ENCODE results near the gene AVPR1B. TPM values are rescaled to one million over a fixed set of nuclear protein-coding genes. Genes with fewer than 3 reads are reported as not detected.

AVPR1B gene
- total RNA-seq, 2 experiments from 2014 or later = not detected

DNA sequence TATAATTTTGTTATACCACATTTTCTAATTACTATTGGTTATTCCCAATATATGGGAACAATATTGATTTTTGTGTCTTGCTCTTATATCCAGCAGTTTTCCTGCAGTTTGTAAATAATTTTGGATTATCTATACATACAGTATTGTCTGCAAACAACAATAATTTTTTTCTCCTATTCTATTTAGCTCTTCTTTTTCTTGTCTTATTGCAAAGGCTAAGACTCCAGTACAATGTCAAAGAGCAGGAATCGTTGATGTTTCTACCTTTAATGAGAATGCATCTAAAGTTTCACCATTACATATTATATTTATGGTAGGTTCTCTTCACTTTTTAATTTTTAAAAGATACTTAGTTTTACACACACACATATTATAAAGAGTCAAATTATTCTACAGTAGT, 4.1 kb upstream of the AVPR1B start:
- ChIA-PET POLR2A (no interaction called here), CTCF (interaction anchor here (1.5 kb wide), 1 partner anchor 13 kb away, joined by 3 read pairs; no protein-coding TSS in a partner anchor)
- H3K4me1 Mint-ChIP-seq (ENCODE audit: low read depth) = peaks cover 11% of the 10 kb centered on the region
- TF ChIP-seq, protein P1, sequence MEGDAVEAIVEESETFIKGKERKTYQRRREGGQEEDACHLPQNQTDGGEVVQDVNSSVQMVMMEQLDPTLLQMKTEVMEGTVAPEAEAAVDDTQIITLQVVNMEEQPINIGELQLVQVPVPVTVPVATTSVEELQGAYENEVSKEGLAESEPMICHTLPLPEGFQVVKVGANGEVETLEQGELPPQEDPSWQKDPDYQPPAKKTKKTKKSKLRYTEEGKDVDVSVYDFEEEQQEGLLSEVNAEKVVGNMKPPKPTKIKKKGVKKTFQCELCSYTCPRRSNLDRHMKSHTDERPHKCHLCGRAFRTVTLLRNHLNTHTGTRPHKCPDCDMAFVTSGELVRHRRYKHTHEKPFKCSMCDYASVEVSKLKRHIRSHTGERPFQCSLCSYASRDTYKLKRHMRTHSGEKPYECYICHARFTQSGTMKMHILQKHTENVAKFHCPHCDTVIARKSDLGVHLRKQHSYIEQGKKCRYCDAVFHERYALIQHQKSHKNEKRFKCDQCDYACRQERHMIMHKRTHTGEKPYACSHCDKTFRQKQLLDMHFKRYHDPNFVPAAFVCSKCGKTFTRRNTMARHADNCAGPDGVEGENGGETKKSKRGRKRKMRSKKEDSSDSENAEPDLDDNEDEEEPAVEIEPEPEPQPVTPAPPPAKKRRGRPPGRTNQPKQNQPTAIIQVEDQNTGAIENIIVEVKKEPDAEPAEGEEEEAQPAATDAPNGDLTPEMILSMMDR (IDR thresholded peaks at IDR 0.05) = no peak
- no peak for ATAC-seq
- H3K9me3 Mint-ChIP-seq = peaks cover 13% of the 10 kb centered on the region
- H3K4me3 Mint-ChIP-seq = no peak overlapping the region
- H3K27ac Mint-ChIP-seq = no peak overlapping the region
- intact Hi-C loops (cut with micrococcal nuclease) = no loop called here
- H3K36me3 Mint-ChIP-seq (ENCODE audit: low read depth) = peaks cover 2% of the 10 kb centered on the region
- H3K27me3 Mint-ChIP-seq = peaks cover 57% of the 10 kb centered on the region
- DNase-seq = no peak

DNA sequence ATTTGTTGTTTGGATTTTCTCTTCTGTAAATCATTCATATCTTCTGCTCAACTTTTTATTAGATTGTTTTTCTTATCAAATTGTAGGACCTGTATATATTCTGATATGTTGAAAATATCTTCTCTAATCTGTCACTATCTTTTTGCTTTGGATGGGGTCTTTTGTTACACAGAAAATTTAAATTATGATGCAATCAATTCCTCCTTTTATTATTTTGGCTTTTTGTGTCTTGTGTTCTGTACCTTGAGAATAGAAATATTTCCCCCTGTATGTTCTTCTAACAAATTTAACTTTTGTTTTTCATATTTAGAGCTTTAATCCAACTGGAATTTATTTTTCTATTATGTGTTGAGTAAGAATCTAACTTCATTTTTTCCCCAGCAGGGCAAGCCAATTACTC, 3.2 kb upstream of the AVPR1B start:
- ChIA-PET POLR2A (interaction anchor here (0.6 to 0.7 kb wide), 3 partner anchors 89 to 341 kb away, joined by 3 to 4 read pairs (median 3); no protein-coding TSS in a partner anchor), CTCF (interaction anchor here (1.3 to 1.6 kb wide), 3 partner anchors 14 to 136 kb away, joined by 3 to 5 read pairs (median 3); no protein-coding TSS in a partner anchor)
- no peak for ATAC-seq
- H3K4me3 Mint-ChIP-seq = no peak overlapping the region
- intact Hi-C loops (cut with micrococcal nuclease) = no loop called here
- H3K4me1 Mint-ChIP-seq (ENCODE audit: low read depth) = peaks cover 11% of the 10 kb centered on the region
- peaks cover 13% of the 10 kb centered on the region for H3K9me3 Mint-ChIP-seq
- H3K27ac Mint-ChIP-seq = no peak overlapping the region
- TF ChIP-seq, protein P1 (IDR thresholded peaks at IDR 0.05) = no peak
- DNase-seq = no peak
- H3K27me3 Mint-ChIP-seq = peaks cover 61% of the 10 kb centered on the region
- peaks cover 2% of the 10 kb centered on the region for H3K36me3 Mint-ChIP-seq (ENCODE audit: low read depth)

DNA sequence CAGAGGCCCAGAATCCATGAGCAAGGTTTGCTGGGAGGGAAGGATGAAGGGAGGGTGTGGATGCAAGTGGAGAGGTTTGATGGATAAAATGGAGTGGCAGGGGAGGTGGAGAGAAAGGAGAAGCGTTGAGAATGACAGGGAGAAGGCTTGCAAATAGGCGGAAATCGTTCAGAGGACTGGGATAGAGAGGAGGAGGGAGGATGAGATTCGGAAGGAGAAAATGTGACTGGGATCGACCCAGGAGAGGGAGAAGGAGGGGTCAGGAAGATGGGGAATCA, 376 bp downstream of the AVPR1B start:
- DNase-seq (no peak), ATAC-seq (no peak)
- intact Hi-C loops (cut with micrococcal nuclease) = no loop called here
- Mint-ChIP-seq H3K27ac (no peak overlapping the region), H3K27me3 (peaks cover 44% of the 10 kb centered on the region), H3K4me1 (ENCODE audit: low read depth) (peaks cover 11% of the 10 kb centered on the region), H3K36me3 (ENCODE audit: low read depth) (no peaks in the 10 kb centered on the region), H3K4me3 (no peak overlapping the region), H3K9me3 (peaks cover 7% of the 10 kb centered on the region)
- POLR2A ChIA-PET = no interaction called here
- TF ChIP-seq, protein P1 (IDR thresholded peaks at IDR 0.05) = no peak
- CTCF ChIA-PET = interaction anchor here (1.7 kb wide), 1 partner anchor 325 kb away, joined by 4 read pairs; no protein-coding TSS in a partner anchor

DNA sequence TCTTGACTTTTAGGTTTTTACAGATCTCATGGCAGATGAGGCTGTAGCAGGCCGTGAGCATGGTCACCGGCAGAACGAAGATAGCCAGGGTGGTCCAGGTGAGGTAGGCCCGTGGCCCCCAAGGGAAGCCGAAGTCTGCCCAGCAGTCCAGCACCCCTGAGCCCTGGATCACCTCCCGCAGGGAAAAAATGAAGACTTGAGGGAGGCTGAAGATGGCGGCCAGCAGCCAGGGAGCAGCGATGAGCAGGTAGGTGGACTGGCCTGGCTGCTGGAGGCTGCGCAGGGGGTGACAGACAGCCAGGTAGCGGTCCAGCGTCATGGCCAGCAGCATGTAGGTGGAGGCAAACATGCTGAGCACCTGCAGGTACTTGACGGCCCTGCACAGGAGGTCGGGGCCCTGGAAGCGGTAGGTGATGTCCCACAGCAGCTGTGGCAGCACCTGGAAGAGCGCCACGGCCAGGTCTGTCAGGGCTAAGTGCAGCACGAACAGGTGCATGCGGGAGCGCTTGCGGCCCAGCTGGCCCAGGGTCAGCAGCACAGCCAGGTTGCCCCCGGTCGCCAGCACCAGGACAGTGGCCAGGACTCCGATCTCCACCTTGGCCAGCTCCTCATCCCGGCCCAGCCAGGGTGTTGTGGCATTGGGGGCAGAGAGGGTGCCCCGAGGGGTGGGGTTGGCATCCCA, 856 bp downstream of the AVPR1B start:
- CTCF ChIA-PET = interaction anchor here (1.3 kb wide), 1 partner anchor 86 kb away, joined by 3 read pairs; no protein-coding TSS in a partner anchor
- Mint-ChIP-seq H3K9me3 (peaks cover 5% of the 10 kb centered on the region), H3K27ac (no peak overlapping the region), H3K4me1 (ENCODE audit: low read depth) (peaks cover 11% of the 10 kb centered on the region), H3K4me3 (no peak overlapping the region), H3K27me3 (peaks cover 43% of the 10 kb centered on the region), H3K36me3 (ENCODE audit: low read depth) (no peaks in the 10 kb centered on the region)
- intact Hi-C loops (cut with micrococcal nuclease) = no loop called here
- DNase-seq = no peak
- TF ChIP-seq, protein P1 (IDR thresholded peaks at IDR 0.05) = no peak
- POLR2A ChIA-PET = no interaction called here
- no peak for ATAC-seq

DNA sequence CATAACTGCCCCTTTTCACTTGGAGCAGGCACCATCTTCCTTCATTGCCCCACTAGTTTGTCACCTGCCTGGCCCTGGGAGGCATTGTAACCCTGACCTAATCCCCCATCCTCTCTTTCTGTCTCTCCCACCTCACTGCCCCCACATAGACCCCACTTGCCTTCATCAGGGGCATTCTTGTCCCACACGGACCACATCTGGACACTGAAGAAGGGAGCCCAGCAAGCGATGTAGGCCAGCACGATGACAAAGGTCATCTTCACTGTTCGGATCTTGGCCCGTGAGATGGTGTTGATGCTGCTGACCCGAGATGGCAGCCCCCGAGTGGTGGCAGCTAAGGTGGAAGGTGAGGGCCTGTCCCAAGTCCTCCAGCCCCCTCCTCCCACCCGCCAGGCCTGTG, 1.4 kb downstream of the AVPR1B start:
- ChIA-PET POLR2A (no interaction called here), CTCF (interaction anchor here (1.0 to 1.3 kb wide), 2 partner anchors 10 to 85 kb away, joined by 3 read pairs; no protein-coding TSS in a partner anchor)
- DNase-seq (no peak), ATAC-seq (no peak)
- TF ChIP-seq, protein P1 (IDR thresholded peaks at IDR 0.05) = no peak
- Mint-ChIP-seq H3K27me3 (peaks cover 40% of the 10 kb centered on the region), H3K4me1 (ENCODE audit: low read depth) (peaks cover 11% of the 10 kb centered on the region), H3K36me3 (ENCODE audit: low read depth) (no peaks in the 10 kb centered on the region), H3K4me3 (no peak overlapping the region), H3K27ac (no peak overlapping the region), H3K9me3 (peaks cover 1% of the 10 kb centered on the region)
- intact Hi-C loops (cut with micrococcal nuclease) = no loop called here
